Measurements from ENCODE around the gene NLGN1.

Gene NLGN1

DNA sequence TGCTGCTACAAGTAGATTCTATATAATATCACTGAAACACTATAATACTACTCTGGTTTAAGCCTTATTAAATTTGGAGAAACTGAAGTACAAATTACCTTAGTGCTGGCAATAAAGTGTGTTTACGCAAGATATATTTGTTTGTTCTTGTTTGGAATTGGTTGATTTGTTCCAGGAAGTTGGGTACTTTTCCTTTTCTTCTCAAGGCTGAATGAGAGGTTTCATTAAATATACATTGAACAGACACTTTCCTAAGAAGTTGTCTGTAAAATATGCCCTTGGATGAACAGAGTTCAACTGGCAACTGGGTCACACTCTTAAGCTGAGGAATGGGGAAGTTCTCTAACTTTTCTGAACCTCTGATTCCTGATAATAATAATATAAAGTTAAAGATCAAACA, 919.5 kb downstream of the NLGN1 start:
- no peak for DNase-seq

DNA sequence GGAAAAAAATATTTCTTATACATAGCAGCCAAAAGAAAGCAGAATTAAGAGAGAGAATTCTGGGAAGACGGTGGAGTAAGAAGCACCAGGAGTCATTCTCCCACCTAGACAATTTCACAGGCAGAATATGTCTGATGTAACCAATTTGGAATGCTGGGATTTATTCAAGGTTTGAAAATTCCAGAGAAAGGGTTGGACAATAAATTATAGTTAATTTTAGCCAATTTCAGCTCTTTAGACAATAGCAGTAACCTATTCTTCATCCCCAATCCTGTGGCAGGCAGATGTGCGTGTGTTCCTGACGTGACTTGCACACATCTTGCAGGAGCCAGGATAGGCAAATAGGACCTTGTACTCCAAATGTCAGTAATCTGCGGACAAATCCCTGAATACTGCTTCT, 920.6 kb downstream of the NLGN1 start:
- no peak for DNase-seq

DNA sequence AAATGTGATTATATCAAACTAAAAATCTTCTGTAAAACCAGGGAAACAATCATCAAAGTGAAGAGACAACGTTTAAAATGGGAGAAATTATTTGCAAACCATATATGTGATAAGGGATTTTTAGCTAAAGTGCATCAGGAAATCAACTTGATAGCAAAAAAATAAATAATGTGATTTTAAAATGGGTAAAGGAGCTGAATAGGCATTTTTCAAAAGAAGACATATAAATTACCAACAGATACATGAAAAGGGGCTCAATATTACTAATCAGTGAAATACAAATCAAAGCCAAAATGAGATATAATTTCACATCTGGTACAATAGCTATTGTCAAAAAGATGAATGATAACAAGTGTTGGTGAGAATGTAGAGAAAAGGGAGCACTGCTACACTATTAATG, 924.0 kb downstream of the NLGN1 start:
- DNase-seq: no peak

DNA sequence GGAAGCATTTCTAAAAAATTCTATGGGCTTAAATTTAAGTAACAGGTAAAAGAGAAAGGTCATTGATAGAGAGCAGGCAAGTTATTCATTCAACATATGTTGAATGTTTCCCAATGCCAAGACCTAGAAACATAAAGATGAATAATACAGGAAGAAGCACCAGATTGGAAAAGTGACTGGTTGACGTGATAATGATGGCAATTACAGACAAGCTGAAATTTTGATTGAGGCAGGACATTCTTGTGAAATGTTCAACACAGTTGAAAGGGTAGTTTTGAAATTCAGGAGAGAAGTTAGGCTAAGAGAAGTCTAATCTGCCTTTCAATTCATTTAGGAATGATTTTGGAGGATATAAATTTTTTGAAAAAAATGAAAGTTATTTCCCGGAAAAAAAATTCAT, 925.2 kb downstream of the NLGN1 start:
- DNase-seq: no peak

DNA sequence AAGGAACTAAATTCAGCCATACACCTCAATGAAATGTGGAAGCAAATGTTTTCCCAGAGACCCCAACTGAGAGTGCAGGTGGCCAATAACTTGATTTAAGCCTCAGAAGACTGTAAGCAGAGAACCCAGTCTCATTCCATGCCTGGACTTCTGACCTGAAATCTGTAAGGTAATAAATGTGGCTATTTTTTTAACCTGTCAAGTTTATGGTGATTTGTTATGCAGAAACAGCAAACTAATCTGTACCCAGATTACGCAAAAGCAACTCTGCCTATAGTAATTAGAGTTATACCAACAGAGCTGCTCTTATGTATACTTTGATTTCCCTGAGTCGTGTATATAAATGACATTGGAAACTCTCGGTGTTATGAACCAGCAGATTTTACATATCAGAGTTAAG, 927.6 kb downstream of the NLGN1 start:
- no peak for DNase-seq

DNA sequence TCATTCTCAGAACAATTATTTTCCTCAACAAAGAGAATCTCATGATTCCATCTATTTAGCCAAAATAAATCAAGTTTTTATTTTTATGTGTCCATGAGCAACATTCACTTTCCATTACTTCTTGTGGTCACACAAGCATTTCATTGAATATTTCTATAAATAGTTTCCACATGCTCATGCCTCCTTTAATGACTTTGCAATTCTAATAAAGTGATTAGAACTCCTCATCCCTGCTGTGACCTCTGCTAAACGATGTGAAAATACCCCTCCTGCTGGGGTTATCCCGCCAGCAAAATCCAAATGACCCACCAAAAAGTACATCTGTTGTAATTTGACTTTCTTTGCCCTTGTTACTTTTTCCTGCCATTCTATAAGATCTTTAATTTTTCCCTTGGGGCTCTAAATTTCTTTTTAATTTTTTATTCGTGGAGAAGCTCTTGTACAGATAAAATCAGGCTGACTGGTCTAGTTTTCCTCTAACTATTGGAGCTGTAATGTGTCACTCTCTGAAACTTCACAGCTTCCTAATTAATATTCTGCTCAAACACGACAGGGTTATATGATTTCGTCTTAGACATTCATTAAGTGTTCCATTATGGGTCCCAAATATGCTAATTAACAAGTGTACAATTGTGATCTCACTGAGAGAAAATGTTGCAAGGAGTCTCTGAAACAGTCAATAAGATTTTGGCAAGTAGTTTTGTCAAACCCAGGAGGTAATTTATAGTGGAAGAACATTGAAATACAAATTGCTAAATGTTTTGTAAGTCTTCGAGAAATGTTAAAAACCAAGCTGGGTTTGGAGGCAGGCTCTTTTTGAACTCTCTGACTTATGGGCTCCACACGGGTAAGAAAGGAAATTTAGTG, 928.5 kb downstream of the NLGN1 start:
- no peak for DNase-seq

DNA sequence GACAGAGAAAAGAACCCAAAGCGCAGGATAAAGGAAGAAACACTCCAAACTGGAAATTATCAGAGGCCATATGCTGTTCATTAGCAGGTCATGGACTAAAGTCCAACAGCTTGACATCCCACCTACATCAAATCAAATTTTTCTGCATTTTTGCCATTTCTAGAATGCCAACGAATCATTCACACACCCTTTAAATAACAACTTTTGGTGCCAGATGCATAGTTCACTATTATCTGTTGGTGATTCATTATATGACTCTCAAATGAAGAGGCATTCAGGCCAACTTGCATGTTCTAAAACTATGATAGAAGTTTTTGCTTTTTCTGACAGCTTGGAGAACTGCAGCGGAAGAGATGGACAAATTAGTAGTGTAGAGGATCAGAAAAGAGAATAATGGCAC, 931.8 kb downstream of the NLGN1 start:
- no peak for DNase-seq

DNA sequence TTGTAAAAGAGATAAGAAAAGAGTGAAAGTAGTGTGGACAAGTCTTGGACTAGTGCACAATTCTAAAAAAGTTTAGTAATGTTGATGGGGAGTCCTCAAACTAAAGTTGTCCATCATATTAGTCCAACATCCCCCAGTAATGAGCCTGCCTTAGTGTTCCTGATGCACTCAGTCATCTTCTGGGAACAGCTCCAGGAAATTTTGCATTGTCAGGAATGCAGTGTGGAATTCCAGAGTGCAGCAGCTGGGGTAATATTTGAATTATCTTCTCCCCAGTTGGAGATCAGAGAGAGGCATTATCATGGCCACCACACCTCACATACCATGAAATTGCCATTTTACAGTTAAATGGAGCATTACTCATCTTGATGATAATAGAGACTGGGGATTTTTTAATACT, 932.8 kb downstream of the NLGN1 start:
- no peak for DNase-seq

DNA sequence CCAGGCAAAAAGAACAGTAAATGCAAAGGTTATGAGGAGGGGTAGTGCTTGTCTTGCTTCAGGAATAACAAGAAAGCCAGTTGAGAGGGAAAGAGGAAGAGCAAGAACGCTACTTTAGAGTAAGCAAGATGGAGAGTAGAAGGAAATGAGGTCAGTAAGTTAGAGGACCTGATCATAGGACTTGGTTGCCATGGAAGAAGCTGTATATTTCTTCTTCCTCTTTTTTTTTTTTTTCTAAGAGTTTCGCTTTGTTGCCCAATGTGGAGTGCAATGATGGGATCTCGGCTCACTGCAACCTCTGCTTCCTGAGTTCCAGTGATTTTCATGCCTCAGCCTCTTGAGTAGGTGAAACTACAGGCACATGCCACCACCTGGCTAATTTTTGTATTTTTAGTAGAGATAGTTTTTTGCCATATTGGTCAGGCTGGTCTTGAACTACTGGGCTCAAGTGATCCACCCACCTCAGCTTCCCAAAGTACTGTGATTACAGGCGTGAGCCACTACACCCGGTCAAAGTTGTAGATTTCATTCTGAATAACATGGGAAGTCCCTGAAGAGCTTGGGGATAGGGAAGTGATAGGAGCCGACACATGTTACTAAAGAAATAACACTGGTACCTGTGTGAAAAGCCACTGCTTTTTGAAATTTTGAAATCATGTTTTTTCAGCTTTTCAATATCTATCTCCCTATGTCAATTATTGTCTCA, 933.7 kb downstream of the NLGN1 start:
- no peak for DNase-seq

DNA sequence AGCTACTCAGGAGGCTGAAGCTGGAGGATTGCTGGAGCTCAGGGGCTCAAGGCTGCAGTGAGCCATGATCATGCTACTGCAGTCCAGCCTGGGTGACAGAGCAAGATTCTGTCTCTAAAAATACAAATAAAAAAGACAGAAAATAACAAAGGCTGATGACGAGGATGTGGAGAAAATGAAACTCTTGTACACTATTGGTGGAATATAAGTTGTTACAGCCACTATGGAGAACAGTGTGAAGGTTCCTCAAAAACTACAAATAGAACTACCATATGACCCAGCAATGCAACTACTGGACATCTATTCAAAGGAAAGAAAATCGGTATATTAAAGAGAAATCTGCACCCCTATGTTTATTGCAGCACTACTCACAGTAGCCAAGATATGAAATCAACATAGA, 934.8 kb downstream of the NLGN1 start:
- DNase-seq: no peak

DNA sequence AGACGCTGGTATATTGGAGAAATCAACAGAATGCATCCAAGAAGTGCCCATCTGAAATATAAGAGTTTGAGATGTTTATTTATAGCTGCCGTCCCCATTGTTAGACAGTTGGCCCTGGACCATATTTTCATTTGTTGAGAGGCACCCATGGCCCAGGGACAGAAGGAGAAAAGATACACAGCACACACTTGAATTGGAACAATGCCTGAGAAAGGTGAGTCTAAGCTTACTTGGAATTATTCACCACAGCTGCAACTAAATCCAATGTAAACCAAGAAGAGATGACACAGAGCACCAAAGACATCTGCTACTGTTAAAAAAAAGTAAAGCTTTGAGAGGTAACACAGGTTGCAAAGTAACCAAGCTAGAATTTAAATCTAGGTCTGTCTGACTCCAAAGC, 936.1 kb downstream of the NLGN1 start:
- DNase-seq: no peak

DNA sequence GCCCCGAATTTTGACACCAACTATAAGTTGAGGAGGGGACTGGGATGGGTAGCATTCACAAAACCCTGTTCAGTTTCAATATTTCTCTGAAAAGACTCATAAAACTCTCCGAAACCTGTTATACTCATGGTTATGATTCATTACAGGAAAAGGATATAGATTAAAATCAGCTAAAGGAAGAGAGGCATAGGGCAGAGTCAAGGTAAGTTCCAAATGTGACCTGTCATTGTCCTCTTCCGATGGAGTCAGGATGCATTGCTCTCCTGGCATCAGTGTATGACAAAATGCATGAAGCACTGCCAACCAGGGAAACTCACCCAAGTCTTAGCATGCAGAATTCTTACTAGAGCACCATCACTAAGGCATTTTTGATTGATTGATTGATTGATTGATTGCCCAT, 936.6 kb downstream of the NLGN1 start:
- DNase-seq: no peak

DNA sequence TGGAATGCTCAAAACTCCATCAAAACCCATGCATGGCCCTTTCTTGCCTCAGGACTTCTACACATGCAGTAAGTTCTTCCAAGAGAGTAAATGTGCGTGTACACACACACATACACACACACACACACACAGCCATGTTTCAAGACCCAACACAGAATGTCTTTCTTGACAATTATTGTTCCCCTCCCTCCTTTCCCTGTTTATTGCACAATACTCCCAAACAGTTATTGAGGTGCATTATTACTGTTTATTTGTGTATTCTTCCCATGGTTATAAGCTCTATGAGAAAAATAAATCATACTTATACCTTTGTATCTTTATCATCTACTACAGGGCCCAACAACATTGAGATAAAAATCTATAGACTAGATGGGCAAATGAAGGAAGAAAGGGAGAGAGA, 937.8 kb downstream of the NLGN1 start:
- DNase-seq: no peak

DNA sequence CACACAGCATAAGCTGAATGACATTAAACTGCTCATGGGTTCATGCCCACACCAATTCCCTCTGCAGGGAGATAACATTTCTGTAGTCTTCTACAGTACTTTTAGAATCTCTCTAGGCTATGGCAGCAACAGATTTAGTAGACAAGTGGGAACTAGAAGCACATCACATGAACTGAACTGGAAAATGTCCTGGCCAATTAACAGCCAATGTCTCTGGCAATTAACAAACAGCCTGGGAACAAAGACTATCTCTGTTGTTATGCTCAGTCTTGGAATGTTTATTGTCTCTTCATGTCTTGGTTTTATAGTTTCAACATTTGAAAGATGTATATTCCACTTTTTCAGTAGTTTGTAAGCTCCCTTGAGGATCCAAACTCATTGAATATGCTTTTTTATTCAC, 938.4 kb downstream of the NLGN1 start:
- no peak for DNase-seq

All from activated CD4-positive, alpha-beta T cell treated with anti-CD3 and anti-CD28 coated beads, Interleukin-2, amount 50 U/mL, for 48 hours (primary cell).